Skin epidermis (tissue), 12 donors: ENCODE measurements around the gene GALNT9.

Source experiments
- H3K27ac ChIP-seq, 21 experiments: fragments of 200-600 bp; sonication (generic) in 11 of 21; one replicate each; pipeline ENCODE4 v1.5.0; 2020; ENCODE audit warnings: mild to moderate bottlenecking in 3 of 21, inconsistent platforms in 2 of 21, moderate library complexity in 2 of 21
- H3K4me3 ChIP-seq, 7 experiments: fragments of 200-600 bp; sonication (generic) in 2 of 7; one replicate each; pipeline ENCODE4 v1.5.0; 2020; ENCODE audit warnings: inconsistent platforms in 2 of 7, mild to moderate bottlenecking in 2 of 7, moderate library complexity in 1 of 7

The GALNT9 gene

DNA sequence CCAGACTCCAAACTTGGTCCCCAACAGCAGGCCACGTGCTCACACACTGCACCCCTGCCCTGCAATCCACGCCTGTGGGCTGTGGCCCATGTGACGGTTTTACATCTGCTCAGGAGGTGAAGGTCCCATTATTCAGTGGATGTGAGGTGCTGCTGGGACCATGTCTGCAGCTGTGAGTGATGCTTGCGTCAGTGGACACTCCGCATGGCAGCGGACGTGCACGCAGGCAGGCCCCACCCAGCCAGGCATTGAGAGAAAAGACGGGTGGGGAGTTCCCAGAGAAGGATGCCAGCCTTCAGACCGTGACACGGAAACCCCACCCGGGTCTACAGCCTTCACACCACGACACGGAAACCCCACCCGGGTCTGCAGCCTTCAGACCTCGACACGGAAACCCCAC is 117.6 kb downstream of the GALNT9 start:
- Histone ChIP-seq H3K27ac (no peak overlapping the region), H3K4me3 (no peak overlapping the region)

DNA sequence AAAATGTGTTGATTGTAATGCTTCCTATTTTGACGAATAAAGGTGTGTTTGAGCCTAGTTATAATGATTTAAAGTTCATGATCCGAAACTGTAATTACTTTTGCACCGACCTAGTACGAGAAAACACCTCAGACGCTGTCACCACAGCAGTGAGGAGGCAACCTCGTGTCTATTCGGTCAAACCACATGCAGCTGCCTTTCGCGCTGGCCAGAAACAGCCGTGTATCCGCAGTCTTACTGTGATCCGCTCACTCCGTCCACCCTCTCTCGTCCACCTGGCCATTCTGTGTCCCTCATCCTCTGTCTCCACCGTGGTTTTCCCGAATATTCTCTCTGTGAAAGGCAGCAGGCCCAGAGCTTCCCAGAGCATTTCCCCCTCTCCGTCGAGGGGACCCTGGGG is 118.1 kb downstream of the GALNT9 start:
- no peak overlapping the region for H3K27ac ChIP-seq

DNA sequence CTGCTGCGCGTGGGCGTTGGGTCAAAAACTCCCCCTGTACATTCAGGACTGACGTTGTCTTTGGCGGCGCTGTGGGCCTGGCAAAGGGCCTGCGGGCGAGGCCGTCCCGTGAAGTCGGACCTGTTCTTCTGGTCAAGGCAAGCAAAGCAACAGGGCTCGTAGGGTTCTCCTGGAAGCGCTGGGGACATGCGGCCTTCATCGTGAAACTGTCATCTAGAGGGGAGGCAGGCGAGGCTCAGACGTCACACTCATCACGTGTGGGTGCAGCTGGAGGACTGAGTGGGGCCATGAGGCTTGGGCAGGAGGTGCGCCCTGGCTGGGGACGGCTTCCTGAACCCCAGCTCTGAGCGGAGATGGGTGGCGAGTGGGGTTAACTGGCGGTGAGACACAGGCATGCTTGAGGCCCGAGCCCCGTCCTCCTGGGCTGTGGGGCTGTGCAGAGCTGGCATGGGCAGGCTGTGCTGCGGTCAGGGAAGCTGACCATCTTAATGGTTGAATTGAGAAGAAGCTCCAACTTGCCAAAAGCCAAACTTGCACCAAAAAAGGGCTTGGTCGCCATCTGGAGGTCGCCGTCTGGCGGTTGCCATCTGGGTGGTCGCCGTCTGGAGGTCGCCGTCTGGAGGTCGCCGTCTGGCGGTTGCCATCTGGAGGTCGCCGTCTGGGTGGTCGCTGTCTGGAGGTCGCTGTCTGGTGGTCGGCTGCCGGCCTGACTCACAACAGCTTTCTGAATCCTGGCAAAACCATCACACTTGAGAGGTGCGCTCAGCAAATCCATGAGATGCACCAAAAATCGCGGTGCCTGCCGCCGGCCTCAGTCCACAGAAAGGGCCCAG is 119.0 kb downstream of the GALNT9 start:
- no peak overlapping the region for H3K27ac ChIP-seq

More for the DNA sequence above, 118.1 kb downstream of the GALNT9 start:
- no peak overlapping the region for H3K4me3 ChIP-seq

DNA sequence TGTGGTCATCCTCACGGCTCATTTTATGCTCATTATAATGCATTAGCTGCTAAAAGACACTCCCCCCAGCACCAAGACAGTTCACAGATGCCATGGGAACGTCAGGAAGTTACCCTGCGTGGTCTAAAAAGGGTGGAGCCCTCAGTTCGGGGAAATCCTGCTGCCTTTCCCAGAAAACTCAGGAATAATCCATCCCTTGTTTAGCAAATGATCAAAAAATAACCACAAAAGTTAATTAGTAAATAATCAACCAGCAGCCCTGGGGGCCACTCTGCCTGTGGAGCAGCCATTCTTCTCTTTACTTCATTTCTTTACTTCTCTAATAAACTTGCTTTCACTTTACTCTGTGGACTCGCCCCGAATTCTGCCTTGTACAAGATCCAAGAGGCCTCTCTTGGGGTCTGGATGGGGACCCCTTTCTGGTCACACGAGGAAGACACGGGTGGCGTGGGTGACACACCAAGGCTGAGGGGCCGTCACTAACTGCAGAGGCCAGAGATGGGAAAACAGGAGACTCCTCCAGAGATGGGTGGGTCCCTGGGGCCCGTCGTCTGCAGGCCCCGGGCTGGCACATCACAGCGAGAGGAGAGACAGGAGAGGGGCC is 119.7 kb downstream of the GALNT9 start:
- Histone ChIP-seq H3K27ac (no peak overlapping the region), H3K4me3 (no peak overlapping the region)

More for the DNA sequence above, 119.0 kb downstream of the GALNT9 start:
- no peak overlapping the region for H3K4me3 ChIP-seq

DNA sequence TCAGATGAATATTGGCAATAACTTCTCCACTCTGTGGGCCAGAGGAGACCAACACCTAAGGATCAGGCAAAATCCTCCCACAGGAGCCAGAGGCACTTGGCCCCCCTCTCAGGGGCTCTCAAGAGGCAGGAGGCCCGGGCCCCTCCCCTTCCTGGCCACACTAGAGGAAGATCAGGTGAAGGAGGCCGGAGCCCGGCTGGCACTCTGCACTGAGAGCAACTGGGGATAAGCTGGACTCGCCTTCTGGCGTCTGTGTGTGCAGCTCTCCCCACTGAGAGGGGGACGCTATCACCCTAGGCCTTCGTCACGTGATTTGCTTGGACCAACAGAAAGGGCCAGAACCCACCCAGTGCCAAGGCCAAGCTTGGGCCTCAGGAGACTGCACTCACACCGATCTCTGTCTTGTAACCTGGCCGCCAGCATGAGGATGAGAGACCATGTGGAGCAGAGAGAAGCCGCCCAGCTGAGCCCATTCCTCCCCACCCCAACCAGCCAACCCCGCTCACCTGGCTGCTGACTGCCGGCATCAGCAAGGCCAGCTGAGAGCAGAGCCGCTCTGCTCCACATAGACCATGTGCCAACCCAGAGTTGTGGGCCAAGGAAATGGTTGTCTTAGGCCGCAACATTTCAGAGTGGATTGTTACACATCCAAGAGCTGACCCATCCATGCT is 121.1 kb downstream of the GALNT9 start:
- Histone ChIP-seq H3K27ac (no peak overlapping the region), H3K4me3 (no peak overlapping the region)

DNA sequence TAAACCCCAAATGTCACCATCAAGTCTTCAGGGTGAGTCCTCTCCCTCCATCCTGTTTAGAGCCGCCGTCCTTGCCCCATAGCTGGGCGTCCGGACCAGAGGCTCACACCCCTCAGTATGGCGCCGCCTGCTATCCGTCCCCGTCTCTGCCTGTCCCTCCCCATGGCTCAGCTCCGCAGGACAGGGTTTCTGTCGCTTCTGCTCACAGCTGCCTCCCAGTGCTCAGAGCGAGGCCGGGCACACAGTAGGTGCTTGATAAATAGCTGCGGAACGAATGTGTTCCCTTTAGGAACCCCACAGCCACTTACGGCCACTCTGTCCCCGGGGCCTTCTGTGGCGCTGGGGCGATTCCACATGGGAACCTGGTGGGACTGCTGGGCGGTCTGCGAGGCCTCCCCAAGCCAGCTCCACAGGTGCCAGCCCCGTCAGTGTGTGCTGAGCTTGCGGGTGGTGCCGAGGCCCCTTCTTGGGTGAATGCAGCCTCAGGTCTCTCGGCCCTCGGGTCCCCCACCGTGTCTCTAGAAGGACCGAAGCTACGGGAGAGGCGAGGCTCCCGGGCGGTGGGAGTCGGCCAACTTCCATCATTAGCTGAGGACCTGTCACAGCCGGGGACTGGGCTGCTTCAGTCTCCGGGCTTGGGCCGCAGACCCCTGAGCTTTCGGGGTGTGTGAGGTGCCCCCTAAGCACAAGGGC is 122.2 kb downstream of the GALNT9 start:
- Histone ChIP-seq H3K27ac (no peak overlapping the region), H3K4me3 (no peak overlapping the region)

DNA sequence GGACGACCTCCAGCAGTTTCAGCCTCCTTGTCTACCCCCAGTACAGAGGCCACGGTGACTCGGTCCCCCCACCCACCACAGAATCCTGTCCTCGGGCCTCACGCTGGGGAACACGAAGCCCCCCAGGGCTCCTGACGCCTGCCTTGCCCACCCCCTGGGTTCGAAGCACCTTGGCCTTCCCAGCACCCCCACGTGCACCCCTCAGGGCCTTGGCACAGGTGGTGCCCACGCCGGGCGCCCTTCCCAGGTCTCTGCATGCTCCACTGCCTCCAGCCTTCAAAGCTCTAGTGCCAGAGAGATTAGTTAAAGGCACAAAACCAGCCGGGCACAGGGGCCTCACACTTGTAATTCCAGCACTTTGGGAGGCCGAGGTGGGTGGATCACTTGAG is 123.3 kb downstream of the GALNT9 start:
- Histone ChIP-seq H3K27ac (no peak overlapping the region), H3K4me3 (no peak overlapping the region)

DNA sequence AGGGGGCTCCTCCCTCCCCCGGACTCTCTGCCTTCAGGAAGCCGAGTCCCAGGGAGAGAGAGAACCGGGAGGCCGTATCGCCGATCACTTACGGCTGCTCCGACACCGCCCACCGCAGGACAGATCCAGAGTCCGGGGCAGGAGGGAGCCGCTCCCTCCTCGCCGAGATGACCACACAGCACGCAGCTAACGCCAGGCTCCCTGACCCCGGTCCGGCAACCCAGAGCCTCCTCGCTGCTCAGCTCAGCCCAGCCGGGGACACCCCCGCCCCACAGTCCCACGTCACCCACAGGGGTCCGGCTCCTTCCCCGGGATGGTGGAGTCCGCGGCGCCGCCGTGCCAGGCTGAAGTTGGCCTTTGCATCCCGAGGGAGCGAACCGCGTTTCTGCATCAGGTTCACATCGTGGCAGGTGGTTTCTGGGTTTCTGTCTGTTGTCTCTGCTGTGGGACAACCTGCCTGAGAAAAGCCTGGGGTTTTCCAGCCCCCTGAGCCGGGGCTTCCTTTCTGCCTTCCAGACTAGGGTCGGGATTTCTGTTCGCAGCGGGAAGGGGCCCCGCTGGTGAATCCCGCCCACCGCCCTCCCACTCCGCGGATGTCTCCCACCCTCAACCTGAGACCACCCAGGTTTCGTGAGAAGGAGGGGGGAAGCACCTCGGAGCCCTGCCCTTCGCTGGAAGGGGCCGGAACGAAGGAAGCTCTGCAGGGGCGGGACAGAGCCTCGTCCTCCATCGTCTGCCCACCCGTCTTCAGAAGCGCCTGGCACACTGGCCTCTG is 123.9 kb downstream of the GALNT9 start:
- no peak overlapping the region for H3K27ac ChIP-seq
- H3K4me3 ChIP-seq, result peak overlapping the region in 1 of 7 experiments; percentile 21

DNA sequence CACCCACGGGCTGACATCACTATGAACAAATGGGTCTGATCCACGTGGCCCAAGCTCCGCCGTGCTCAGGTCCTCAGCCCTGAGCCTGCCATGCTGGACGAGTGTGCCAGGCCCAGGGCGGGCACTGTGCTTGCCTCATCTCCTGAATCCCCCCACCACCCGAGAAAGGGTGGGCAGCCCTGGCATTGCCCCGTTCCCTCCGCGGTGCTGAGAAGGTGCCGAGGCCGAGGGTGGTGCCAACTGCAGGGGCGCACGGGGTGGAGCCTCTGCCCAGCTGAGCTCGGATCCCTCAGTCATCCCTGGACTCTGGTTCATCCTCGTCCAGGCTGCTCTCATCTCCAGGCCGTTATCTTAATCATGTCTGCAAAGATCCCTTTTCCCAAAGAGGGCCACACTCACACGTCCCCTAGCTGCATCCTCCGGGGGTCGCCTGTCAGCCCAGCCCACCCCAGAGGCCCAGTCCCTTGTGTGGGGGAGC is 124.6 kb downstream of the GALNT9 start:
- Histone ChIP-seq H3K27ac (no peak overlapping the region), H3K4me3 (peak overlapping the region in 1 of 7 experiments; percentile 21)

DNA sequence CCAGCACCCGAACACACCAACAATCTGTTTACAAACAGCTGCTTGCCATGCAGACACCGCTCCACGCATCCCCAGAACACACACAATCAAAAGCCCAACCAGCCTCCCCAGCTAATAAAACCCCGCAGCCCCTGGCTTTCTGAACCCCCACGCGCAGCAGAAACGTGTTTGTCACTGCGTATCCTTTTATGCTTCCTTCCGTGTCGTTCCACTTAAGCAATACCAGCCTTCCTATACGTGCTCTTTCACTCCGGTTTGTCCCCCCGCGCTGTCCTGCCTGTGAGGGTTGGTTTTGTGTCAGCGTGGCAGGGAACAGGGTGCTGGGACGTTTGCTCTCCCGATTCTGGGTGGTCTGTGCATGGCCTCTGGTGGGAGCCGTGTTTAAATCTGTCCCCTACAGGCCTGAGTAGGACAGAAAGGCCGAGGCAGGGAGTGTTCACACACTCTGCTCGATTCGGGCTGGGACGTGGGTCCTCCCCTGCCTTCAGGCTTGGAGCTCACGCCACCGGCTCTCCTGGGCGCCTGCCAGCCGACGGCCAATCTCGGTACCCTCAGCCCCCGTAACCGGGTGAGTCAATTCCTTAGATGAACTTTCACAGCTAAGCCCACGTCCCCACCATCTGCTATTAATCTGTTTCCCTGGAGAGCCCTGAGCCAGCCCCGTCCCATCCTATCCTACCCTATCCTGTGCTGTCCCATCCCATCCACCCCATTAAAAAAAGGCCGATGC is 125.2 kb downstream of the GALNT9 start:
- H3K27ac ChIP-seq, result no peak overlapping the region
- H3K4me3 ChIP-seq, result no peak overlapping the region

DNA sequence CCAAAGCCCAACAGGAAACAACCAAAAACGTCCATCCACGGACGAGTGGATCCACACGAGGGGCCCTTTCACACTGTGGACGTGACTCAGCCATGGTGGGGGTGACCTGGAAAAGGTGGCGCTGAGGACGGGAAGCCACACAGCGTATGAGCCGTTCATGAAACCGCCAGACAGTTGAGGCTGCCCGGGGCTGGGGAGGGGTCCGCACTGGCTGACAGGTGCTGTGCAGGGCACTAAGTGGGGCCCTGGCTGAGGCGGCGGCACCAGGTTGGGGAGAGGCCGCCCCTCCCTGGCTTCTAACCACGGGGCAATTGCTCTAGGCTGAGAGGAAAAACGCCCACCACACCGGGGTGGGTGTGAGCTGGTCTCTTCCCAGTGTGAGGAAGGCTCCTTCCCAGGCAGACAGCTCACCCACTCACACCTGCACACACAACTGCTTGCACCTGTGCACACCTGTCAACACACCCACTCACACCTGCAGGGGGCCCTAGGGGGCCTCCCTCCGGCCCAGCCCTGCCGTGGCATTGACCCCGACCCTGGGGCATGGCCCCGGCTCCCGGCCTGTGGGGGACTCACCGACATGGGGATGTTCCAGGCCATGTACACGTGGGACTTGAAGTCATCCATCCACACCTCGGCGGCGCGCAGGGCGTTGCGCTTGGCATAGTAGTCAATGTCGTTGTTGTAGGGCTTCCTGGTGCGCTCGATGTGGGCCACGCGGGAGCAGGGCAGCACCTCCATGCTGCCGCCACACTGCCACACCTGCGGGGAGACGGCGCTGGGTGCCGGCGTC is 126.3 kb downstream of the GALNT9 start:
- no peak overlapping the region for H3K27ac ChIP-seq
- no peak overlapping the region for H3K4me3 ChIP-seq

DNA sequence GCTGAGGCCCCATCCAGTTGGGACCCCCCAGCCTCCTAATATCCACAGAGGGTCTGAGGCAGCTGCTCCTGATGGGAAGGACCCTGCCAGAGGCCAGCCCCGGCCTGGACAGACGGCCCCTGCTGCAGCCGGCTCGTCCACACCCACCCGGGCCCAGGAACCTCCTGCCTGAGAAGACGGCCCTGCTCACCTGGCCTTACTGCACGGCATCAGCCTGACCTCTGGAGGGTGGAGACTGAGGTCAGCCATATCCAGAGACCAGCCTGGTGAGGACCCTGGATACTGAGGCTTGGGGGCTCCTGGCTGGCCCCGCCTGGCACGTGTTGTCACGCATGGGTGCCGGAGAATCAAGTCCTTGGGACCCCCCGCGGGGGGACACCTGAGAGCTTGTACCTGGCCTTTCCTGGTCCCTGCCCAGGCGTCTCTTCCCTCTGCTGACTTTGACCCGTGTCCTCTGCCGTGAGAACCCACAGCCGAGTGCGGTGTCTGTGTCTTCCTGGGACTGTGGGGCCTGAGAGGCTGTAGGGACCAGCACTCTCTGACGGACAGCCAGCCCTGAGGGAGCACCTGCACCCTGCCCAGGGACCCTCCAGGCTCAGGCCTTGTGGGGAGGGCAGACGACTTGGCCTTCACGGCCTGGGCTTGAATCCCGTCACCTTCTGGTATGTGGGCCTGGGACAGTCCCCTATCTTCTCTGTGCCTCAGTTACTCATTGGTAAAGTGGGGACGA is 127.8 kb downstream of the GALNT9 start:
- Histone ChIP-seq H3K4me3 (no peak overlapping the region), H3K27ac (no peak overlapping the region)

DNA sequence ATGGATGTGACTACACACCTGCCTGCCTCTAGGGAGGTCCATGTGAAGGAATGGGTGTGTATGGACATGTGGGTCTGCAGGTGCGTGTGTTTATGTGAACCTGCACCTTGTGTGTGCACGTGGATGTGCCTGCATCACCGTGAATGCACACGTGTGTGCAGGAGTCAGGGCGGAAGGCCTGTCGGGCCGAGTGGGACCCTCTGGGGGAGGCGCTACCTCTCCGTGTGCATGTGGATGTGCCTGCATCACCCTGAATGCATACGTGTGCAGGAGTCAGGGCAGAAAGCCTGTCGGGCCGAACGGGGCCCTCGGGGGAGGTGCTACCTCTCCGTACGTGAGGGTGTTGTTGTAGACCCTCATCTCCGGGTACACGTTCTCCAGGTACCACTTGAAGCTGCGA is 128.6 kb downstream of the GALNT9 start:
- Histone ChIP-seq H3K27ac (no peak overlapping the region), H3K4me3 (no peak overlapping the region)

DNA sequence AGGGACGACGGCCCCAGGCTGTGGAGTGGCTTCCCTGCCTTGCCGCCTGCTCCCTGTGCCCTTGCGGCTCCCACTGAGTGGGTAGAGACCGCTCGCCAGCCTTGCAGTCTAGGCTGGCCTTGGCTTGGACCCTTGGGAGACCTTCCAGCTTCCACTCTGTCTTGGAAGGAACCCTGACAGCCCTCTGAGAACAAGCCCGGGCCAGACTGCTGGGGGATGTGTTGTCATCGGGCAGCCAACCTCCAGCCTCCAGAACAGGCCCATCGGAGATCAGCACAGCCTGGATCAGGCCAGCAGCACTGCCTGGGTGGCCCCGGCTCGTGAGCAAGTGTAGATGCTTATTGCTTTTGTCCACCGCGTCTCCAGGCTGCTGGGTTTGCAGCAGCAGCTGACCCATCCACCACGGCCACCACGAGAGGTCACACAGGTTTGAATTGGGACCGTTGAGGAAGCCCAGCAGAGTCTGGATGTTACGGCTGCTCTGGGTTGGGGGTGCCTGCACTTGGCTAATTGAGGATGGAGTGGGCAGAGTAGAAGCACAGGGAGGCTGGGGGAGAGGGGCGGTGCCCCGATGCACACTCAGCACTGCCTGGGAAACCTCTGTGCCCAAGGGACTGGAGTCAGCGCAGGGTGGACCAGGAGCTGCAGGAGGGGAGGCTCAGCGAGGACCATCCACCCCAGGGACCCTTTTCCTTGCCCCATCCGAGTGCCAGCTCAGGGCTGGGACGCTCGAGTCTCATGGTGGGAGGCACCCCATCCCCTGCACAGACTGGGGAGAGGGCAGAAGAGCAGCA is 129.7 kb downstream of the GALNT9 start:
- no peak overlapping the region for H3K4me3 ChIP-seq
- H3K27ac ChIP-seq, result no peak overlapping the region

DNA sequence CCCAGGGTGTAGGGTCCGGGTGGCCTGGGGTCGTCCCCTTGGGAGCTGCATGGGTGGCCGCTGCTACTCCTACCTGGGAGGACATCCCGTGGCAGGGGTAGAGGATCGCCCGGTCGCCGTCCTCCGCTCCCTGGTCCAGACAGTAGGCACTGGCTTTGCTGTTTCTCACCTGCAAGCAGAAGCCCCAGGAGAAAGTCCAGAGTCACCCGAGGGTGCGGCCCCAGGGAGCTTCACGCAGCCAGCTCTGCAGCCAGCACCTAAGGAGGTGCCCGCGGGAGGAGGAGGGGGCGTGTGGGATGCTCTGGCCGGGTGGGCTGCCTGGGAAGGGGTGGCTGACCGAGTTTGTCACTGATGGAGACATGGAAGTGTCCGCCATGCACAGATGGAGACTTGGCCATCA is 130.3 kb downstream of the GALNT9 start:
- H3K4me3 ChIP-seq, result no peak overlapping the region
- H3K27ac ChIP-seq, result no peak overlapping the region

DNA sequence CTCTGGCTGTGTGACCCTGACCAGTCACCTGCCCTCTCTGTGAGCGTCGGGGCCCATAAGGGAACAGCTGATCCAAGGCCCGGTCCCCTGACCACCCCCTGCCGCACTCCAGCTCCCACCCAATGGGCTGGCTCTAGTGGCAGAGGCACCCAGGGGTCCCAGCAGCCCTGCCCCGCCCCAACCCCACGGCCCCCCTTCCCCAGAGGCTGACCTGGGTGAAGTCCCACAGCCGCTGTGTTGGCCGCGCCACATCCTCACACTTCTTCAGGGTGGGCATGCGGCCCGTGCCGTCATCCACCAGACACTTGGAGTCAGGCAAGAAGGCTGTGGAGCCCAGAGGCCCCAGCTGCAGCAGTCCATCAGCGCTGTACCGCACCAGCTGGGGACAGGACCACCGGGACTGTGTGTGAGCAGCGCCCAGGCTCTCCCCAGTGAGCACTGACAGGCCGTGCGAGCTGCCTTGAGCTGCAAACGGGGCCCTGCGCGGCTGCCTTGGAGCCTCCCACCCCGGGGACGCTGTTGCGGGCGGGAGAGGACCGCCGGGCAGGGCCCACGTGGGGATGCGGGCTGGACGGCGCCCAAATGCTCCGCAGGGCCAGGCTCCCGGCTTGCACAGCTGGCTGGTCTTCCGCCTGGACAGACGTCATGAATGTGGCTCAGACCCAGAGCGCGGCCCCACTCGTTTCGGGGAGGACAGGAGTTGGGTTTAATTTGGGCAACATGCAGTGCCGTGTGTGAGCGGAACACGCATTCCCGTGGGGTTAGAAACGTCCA is 131.6 kb downstream of the GALNT9 start:
- no peak overlapping the region for H3K4me3 ChIP-seq
- H3K27ac ChIP-seq, result no peak overlapping the region
